A549 treated with dexamethasone at 1 μM for 4 hours (cell line): ENCODE measurements around the gene MASP2. TPM values are rescaled to one million over a fixed set of nuclear protein-coding genes. Genes with fewer than 3 reads are reported as not detected.

Experiments used
- total RNA-seq: library from RNA; stranded (reverse); fragments of 200-300 nt; extraction: Qiagen RNA extraction; gene quantifications from 5 replicates; pipeline ENCODE4 v1.2.3, GENCODE V29; 2022

The MASP2 gene
- 0.07 to 0.22 TPM (median 0.17 TPM) in 5 replicates for total RNA-seq

DNA sequence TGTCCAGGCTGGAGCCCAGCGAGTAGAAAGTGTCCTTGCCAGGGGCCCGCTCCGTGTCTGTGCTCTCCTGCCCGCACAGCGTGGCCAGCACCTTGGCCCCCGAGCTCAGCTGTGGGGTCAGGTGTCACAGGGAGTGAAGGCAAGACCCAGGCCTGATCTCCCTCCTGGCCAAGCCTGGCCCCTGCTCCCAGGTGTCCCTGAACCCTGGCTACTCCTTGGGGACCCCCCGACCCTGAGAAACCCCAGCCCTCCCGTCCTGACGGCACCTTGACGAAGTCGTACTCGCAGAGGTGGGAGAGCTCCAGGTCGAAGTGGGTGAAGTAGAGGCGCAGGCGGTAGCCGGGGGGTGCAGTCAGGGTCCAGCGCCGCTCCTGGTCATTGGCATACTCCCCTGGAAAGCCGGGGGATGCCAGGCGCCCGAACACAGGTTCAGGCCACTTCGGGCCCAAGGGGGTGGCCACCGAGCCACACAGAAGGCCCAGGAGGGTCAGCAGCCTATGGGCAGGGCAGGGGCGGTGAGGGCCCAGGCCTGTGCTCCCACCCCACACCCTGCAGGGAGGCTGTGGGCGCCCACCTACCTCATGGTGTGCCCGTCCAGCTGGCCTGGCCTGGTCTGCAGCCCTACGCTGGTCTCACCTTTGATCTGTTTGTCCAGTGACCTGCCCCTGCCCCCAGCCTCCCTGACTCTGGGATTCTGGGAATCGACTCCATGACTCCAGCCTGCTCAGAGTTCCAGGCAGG lies at the start of gene MASP2:
MASP2 (minus strand) TSS at position 615 of the 741 bp plus-strand sequence; CDS start at position 583, 32 bp downstream.

DNA sequence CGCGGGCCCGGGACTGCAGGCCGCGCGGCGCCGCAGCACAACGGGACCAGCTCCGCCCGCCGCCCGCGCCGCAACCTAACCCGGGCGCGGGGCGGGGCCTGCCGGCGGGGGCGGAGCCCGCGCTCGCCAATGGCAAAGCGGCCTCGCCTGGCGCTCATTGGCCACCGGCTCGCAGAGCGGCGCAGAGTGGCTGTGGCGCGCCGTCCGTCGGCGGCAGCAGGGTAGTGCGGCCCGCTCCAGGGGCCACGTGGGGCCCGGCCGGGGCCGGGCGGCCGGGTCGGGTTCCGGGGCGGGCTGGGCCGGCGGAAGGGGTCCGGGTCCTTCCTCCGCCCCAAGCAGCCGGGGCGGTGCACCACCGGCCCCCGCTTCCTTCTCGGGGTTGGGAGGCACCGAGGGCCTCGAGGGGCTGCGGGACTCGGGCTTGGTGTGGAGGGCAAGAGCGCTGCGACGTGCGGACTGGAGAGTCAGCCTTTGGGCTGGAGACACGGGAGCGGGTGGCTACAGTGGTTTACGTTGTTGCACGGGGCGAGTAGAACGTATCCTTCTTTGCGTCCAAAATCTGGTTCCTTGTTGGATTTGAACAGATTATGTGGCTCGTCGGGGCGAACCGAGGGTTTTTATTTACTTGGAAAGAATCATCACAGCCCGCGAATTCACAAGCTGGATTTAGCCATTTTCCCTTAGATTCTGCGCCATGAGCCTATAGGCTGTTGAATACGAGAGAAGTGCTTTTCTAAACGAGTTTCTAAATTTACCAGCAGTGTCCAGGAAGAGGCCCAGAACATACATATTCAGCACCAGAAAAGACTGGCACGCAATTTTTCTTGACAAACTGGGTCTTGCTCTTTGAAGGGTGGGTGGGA lies 13.2 kb upstream of the MASP2 start, which contains the start of gene SRM:
SRM (minus strand) TSS at position 51 of the 863 bp plus-strand sequence. CDS start 75 bp downstream, outside the sequence.

DNA sequence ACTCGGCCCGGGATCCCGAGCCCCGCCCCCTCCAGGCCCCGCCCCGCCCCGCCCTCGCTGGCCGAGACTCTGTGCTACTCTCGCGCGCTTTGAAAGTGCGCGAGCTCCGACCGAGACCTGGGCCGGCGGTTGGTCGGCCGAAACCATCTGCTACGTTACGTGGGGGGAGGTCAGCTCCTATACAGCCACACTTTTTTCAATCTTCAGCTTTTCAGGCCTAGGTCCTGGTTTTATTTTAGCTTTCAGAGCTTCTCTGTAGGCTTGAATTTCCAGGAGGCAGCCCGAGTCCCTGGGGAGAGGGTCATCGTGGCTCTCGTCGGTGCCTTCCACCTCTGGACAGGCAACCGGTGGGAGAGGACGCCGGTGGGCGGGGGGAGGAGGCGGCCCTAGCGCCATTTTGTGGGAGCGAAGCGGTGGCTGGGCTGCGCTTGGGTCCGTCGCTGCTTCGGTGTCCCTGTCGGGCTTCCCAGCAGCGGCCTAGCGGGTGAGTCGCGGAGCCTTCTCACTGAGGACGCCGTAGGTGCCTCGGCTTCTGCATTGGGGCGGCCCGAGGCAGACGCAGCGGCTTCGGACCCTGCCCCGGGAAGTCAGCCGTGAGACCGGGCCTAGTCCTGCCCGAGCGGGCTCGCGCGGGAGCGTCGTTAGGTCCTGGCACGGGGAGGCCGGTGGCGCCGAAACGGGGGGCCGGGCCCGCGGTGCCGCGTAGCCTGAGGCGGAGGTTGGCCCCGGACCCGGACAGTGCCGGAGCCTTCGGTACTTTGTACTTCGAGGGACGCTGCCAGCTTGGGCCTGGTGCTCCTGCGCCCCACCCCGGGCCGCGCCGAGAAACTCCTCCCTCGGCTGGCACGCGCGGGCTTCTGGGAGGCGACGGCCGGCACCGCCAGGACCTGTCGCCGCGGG lies 34.5 kb downstream of the MASP2 start, which contains the start of gene TARDBP:
TARDBP (plus strand) TSS at position 395 of the 900 bp plus-strand sequence. CDS start 1,074 bp downstream, outside the sequence.

Other genes starting within 250 kb of the MASP2 start
- 188 to 215 TPM (median 207 TPM) in 5 replicates for gene TARDBP, start 34.6 kb downstream of the MASP2 start, total RNA-seq
- gene SRM, start 12.8 kb upstream of the MASP2 start, total RNA-seq: 124 to 247 TPM (median 215 TPM) in 5 replicates
- gene EXOSC10, start 52.6 kb upstream of the MASP2 start, total RNA-seq: 35.3 to 41.2 TPM (median 39.3 TPM) in 5 replicates
- gene ANGPTL7, start 142.1 kb upstream of the MASP2 start, total RNA-seq: not detected in 5 replicates
- 13.3 to 16.5 TPM (median 14.9 TPM) in 5 replicates for gene MTOR, start 215.3 kb upstream of the MASP2 start, total RNA-seq
- 15.1 to 19.0 TPM (median 16.6 TPM) in 5 replicates for gene UBIAD1, start 226.0 kb upstream of the MASP2 start, total RNA-seq